CD14-positive monocyte (primary cell): ENCODE data around the gene AGXT. TPM values are rescaled to one million over a fixed set of nuclear protein-coding genes. Genes with fewer than 3 reads are reported as not detected.

Experiments used
- DNase-seq, 3 donors: peaks; one replicate each; pipeline ENCODE4 v3.0.0-alpha.2; 2011 to 2022
- H2AFZ ChIP-seq: 2 replicates; pipeline ENCODE4 v1.6.0; 2012; ENCODE audit warnings: mild to moderate bottlenecking, low read depth, low read length, inconsistent platforms; ENCODE audit not compliant: insufficient read depth, poor library complexity, severe bottlenecking
- H3K27ac ChIP-seq, 2 donors: 1 replicate in 1 of 2; 2 replicates in 1 of 2; pipeline ENCODE4 v1.5.1; 2012 to 2013; ENCODE audit warnings: low read length in 2 of 2, control low read depth in 1 of 2, inconsistent platforms in 1 of 2, low read depth in 1 of 2, mild to moderate bottlenecking in 1 of 2
- H3K27me3 ChIP-seq, 2 donors: one replicate each; pipeline versions ENCODE4 v1.6.0 to v1.6.1; 2011 to 2013; ENCODE audit warnings: low read length in 2 of 2; ENCODE audit not compliant: control insufficient read depth in 2 of 2, insufficient read depth in 2 of 2
- H3K36me3 ChIP-seq, 2 donors: replicated peaks in 1 of 2; 1 replicate in 1 of 2; 2 replicates in 1 of 2; pipeline versions ENCODE4 v1.5.1 to v1.6.1; 2012 to 2013; ENCODE audit warnings: low read length in 2 of 2, control low read depth in 1 of 2, inconsistent platforms in 1 of 2, mild to moderate bottlenecking in 1 of 2; ENCODE audit not compliant: insufficient read depth in 2 of 2, control insufficient read depth in 1 of 2
- H3K4me1 ChIP-seq, 2 donors: 1 replicate in 1 of 2; 2 replicates in 1 of 2; pipeline versions ENCODE4 v1.5.1 to v1.6.1; 2012 to 2013; ENCODE audit warnings: low read length in 2 of 2, control low read depth in 1 of 2, inconsistent platforms in 1 of 2, mild to moderate bottlenecking in 1 of 2, moderate library complexity in 1 of 2; ENCODE audit not compliant: insufficient read depth in 2 of 2, control insufficient read depth in 1 of 2
- H3K4me2 ChIP-seq: replicated peaks from 2 replicates; pipeline ENCODE3; 2012; ENCODE audit warnings: low read length, moderate library complexity, mild to moderate bottlenecking; ENCODE audit not compliant: poor library complexity, severe bottlenecking; ENCODE audit errors: extremely low read depth
- H3K4me3 ChIP-seq, 3 experiments: fragments of 200-600 bp in 1 of 3; sonication (generic) in 1 of 3; replicated peaks in 1 of 3; 1 replicate in 2 of 3; 2 replicates in 1 of 3; pipeline ENCODE4 v1.5.1; 2011 to 2013; ENCODE audit warnings: low read length in 3 of 3, mild to moderate bottlenecking in 3 of 3, control low read depth in 2 of 3, low read depth in 2 of 3, inconsistent platforms in 1 of 3, moderate library complexity in 1 of 3
- H3K79me2 ChIP-seq: 2 replicates; pipeline ENCODE4 v1.6.0; 2012; ENCODE audit warnings: mild to moderate bottlenecking, control low read depth, inconsistent platforms, low read length, moderate library complexity; ENCODE audit not compliant: insufficient read depth
- H3K9ac ChIP-seq: 2 replicates; pipeline ENCODE4 v1.6.0; 2017; ENCODE audit warnings: low read length, mild to moderate bottlenecking; ENCODE audit not compliant: insufficient read depth, poor library complexity, severe bottlenecking
- H3K9me3 ChIP-seq, 2 donors: replicated peaks in 1 of 2; 1 replicate in 1 of 2; 2 replicates in 1 of 2; pipeline versions ENCODE4 v1.5.1 to v1.6.1; 2012 to 2013; ENCODE audit warnings: low read length in 2 of 2, control low read depth in 1 of 2; ENCODE audit not compliant: control insufficient read depth in 1 of 2, insufficient read depth in 1 of 2
- H4K20me1 ChIP-seq: 2 replicates; pipeline ENCODE4 v1.6.0; 2012; ENCODE audit warnings: mild to moderate bottlenecking, low read length, control low read depth, moderate library complexity; ENCODE audit not compliant: insufficient read depth
- H3K27ac Mint-ChIP-seq, 7 donors: one replicate each; pipeline ENCODE4 v1.8.0; 2020; ENCODE audit warnings: mild to moderate bottlenecking in 7 of 7, mixed read lengths in 7 of 7, moderate library complexity in 6 of 7, inconsistent platforms in 2 of 7
- H3K27me3 Mint-ChIP-seq, 3 donors: one replicate each; pipeline ENCODE4 v1.8.0; 2021 to 2022; ENCODE audit warnings: low read depth in 3 of 3, mild to moderate bottlenecking in 3 of 3, mixed read lengths in 3 of 3, moderate library complexity in 3 of 3, inconsistent platforms in 1 of 3
- H3K36me3 Mint-ChIP-seq, 2 donors: one replicate each; pipeline ENCODE4 v1.8.0; 2020; ENCODE audit warnings: mixed read lengths in 2 of 2, inconsistent platforms in 1 of 2, mild to moderate bottlenecking in 1 of 2
- H3K4me1 Mint-ChIP-seq: one replicate; pipeline ENCODE4 v1.8.0; 2020; ENCODE audit warnings: mild to moderate bottlenecking, mixed read lengths
- H3K4me3 Mint-ChIP-seq, 2 donors: one replicate each; pipeline ENCODE4 v1.8.0; 2020; ENCODE audit warnings: mild to moderate bottlenecking in 2 of 2, mixed read lengths in 2 of 2, moderate library complexity in 1 of 2
- H3K9me3 Mint-ChIP-seq, 7 donors: one replicate each; pipeline ENCODE4 v1.8.0; 2020 to 2022; ENCODE audit warnings: mixed read lengths in 7 of 7, mild to moderate bottlenecking in 6 of 7, moderate library complexity in 6 of 7, inconsistent platforms in 2 of 7
- CTCF ChIP-seq: fragments of 200-600 bp; IDR thresholded peaks from one replicate; pipeline ENCODE4 v1.8.0; 2022; ENCODE audit warnings: antibody characterized with exemption, mild to moderate bottlenecking
- WGBS: methylation state at CpG from one replicate; pipeline ENCODE4 v1.1.5; 2013; ENCODE audit warnings: missing lambda C conversion rate; ENCODE audit not compliant: insufficient coverage; 5-methylcytosine and 5-hydroxymethylcytosine counted together
- intact Hi-C, 2 donors: fragments of 100-400 bp; cut with micrococcal nuclease; formaldehyde crosslinking; loops; one replicate each; pipeline versions ENCODE4 v1.15.0 to v1.15.1; 2023
- polyA plus RNA-seq, 3 donors: library from polyadenylated mRNA; depleted of rRNA in 1 of 3; unstranded in 2 of 3; stranded (reverse) in 1 of 3; fragments of 300-500 nt in 2 of 3; fragments of >200 nt in 1 of 3; fragmentation: Illumina TruSeq in 2 of 3; gene quantifications; 1 replicate in 2 of 3; 2 replicates in 1 of 3; pipeline ENCODE4 v1.2.3, GENCODE V29; 2012 to 2021

AGXT gene
- polyA plus RNA-seq, 3 donors, result not detected

GRCh38 chr2:240885566-240885965 is 16.9 kb downstream of the AGXT start:
- Histone ChIP-seq H3K4me3 (no peak overlapping the region), H3K9ac (no peak overlapping the region), H4K20me1 (no peaks in the 10 kb centered on the region), H3K4me2 (no peak overlapping the region), H3K27me3 (no peaks in the 10 kb centered on the region), H3K79me2 (no peaks in the 10 kb centered on the region), H2AFZ (peak overlapping the region; percentile 33), H3K36me3 (no peaks in the 10 kb centered on the region), H3K9me3 (peaks cover 0 to 5% of the 10 kb centered on the region in 2 donors), H3K4me1 (peaks cover 8 to 12% of the 10 kb centered on the region in 2 donors), H3K27ac (no peak overlapping the region)
- DNase-seq, result no peak
- H3K4me3 Mint-ChIP-seq, result no peak overlapping the region
- 29% methylated on average over 1 of the region's 1 CpG for WGBS
- H3K27ac Mint-ChIP-seq, result no peak overlapping the region
- TF ChIP-seq CTCF, result no peak
- peaks cover 0 to 9% (median 0%) of the 10 kb centered on the region in 7 donors for H3K9me3 Mint-ChIP-seq
- peaks cover 12% of the 10 kb centered on the region for H3K4me1 Mint-ChIP-seq
- H3K27me3 Mint-ChIP-seq, result peaks cover 0 to 2% (median 0%) of the 10 kb centered on the region in 3 donors
- no peaks in the 10 kb centered on the region for H3K36me3 Mint-ChIP-seq
- intact Hi-C loops, result no loop called here

GRCh38 chr2:240886023-240886565 is 17.5 kb downstream of the AGXT start:
- H3K4me2 ChIP-seq, result no peak overlapping the region
- DNase-seq, result no peak
- TF ChIP-seq CTCF, result no peak
- H3K9ac ChIP-seq, result no peak overlapping the region
- peaks cover 8 to 12% of the 10 kb centered on the region in 2 donors for H3K4me1 ChIP-seq
- H2AFZ ChIP-seq, result peak overlapping the region; percentile 33
- H3K79me2 ChIP-seq, result no peaks in the 10 kb centered on the region
- peaks cover 12% of the 10 kb centered on the region for H3K4me1 Mint-ChIP-seq
- peaks cover 0 to 9% (median 0%) of the 10 kb centered on the region in 7 donors for H3K9me3 Mint-ChIP-seq
- no peaks in the 10 kb centered on the region for H3K27me3 ChIP-seq
- H3K9me3 ChIP-seq, result peaks cover 0 to 5% of the 10 kb centered on the region in 2 donors
- intact Hi-C loops, result no loop called here
- H3K4me3 ChIP-seq, result no peak overlapping the region
- H3K4me3 Mint-ChIP-seq, result no peak overlapping the region
- no peaks in the 10 kb centered on the region for H4K20me1 ChIP-seq
- H3K27me3 Mint-ChIP-seq, result peaks cover 0 to 2% (median 0%) of the 10 kb centered on the region in 3 donors
- no peaks in the 10 kb centered on the region for H3K36me3 ChIP-seq
- WGBS, result no CpG with 5 or more reads among the region's 5 CpGs
- H3K36me3 Mint-ChIP-seq, result no peaks in the 10 kb centered on the region
- H3K27ac Mint-ChIP-seq, result no peak overlapping the region
- no peak overlapping the region for H3K27ac ChIP-seq
